ENCODE data around the gene PHAF1. TPM values are rescaled to one million over a fixed set of nuclear protein-coding genes. Genes with fewer than 3 reads are reported as not detected.

The PHAF1 gene
- total and polyA plus RNA-seq, 9 of the 15 experiments (the other 6 are each of a cell fraction or from before 2014, with no cell fraction given), result 5.1 to 25.4 (median 13.8) TPM

GRCh38 chr16:67084345-67085028, 25.3 kb upstream of the PHAF1 start:
- 97% methylated on average over 4 of the region's 4 CpGs for WGBS (ENCODE audit: insufficient coverage, low coverage, missing lambda C conversion rate)
- peaks cover 18% of the 10 kb centered on the region; the same call in 2 of the 3 replicates for H3K36me3 ChIP-seq (ENCODE audit: control insufficient read depth, insufficient read depth, low read length)
- no TSS peak for BruUV-seq (replicated peaks)

GRCh38 chr16:67086822-67087221, 22.9 kb upstream of the PHAF1 start:
- H3K4me3 ChIP-seq, result no peak overlapping the region
- no peaks in the 10 kb centered on the region for H3K27me3 ChIP-seq (ENCODE audit: control insufficient read depth in 2 of 2, insufficient read depth in 2 of 2, low read length in 2 of 2)
- H3K27ac ChIP-seq (ENCODE audit: extremely low read depth, low read depth, low read length), result no peak overlapping the region
- FAIRE-seq (no peak), DNase-seq (ENCODE audit: extremely low read depth in 1 of 4, low spot score in 3 of 4) (no peak), ATAC-seq (no peak)
- peaks cover 0 to 3% of the 10 kb centered on the region in 2 experiments; a peak in 1 of 5 replicates for H3K4me1 ChIP-seq (replicated peaks in 1 of 2; ENCODE audit: control insufficient read depth in 2 of 2, insufficient read depth in 2 of 2, low read length in 2 of 2)
- ChIA-PET CTCF (ENCODE audit: low intra/inter-chr PET ratio) (no interaction called here), POLR2A (interaction anchor here (0.6 to 1.1 kb wide), 4 partner anchors 10 to 1275 kb away, joined by 3 to 5 read pairs (median 3); no protein-coding TSS in a partner anchor)
- intact Hi-C loops (cut with micrococcal nuclease), result no loop called here
- no peaks in the 10 kb centered on the region for H4K20me1 ChIP-seq (replicated peaks; ENCODE audit: control insufficient read depth, insufficient read depth, low read length)
- BruUV-seq (replicated peaks), result no TSS peak
- TF ChIP-seq ZNF75A (CRISPR knock-in tag; IDR thresholded peaks at IDR 0.05) (no peak), KDM2B (CRISPR knock-in tag; IDR thresholded peaks at IDR 0.05) (no peak), FOS (IDR thresholded peaks at IDR 0.05; ENCODE audit: extremely low read depth, insufficient read length) (no peak), KLF16 (IDR thresholded peaks at IDR 0.05) (no peak), CREB5 (CRISPR knock-in tag; IDR thresholded peaks at IDR 0.05) (no peak), ADNP (tag; IDR thresholded peaks at IDR 0.05) (no peak), SMARCE1 (IDR thresholded peaks at IDR 0.05) (no peak), IRF2 (CRISPR knock-in tag; IDR thresholded peaks at IDR 0.05) (no peak)
- H2AFZ ChIP-seq (ENCODE audit: low read depth, low read length), result no peak overlapping the region
- H3K4me2 ChIP-seq (ENCODE audit: insufficient read depth, low read length), result no peak overlapping the region
- no peaks in the 10 kb centered on the region for H3K9me1 ChIP-seq (ENCODE audit: control insufficient read depth, insufficient read depth, low read length)
- in situ Hi-C loops (cut with MboI), result no loop called here
- no peaks in the 10 kb centered on the region for H3K9me3 ChIP-seq (replicated peaks; ENCODE audit: control insufficient read depth, insufficient read depth, low read depth, low read length)
- H3K36me3 ChIP-seq (ENCODE audit: control insufficient read depth, insufficient read depth, low read length), result peaks cover 17% of the 10 kb centered on the region; the same call in 1 of the 3 replicates
- H3K79me2 ChIP-seq (ENCODE audit: control insufficient read depth, insufficient read depth, low read length), result no peaks in the 10 kb centered on the region
- H3K9ac ChIP-seq (ENCODE audit: insufficient read depth in 1 of 2, low read depth in 2 of 2, low read length in 2 of 2), result no peak overlapping the region

More at GRCh38 chr16:67084345-67085028, 25.3 kb upstream of the PHAF1 start:
- in situ Hi-C loops (cut with MboI), result no loop called here
- H3K79me2 ChIP-seq (ENCODE audit: control insufficient read depth, insufficient read depth, low read length), result no peaks in the 10 kb centered on the region
- no peak for ATAC-seq
- no peak overlapping the region for H3K4me2 ChIP-seq (ENCODE audit: insufficient read depth, low read length)
- intact Hi-C loops (cut with micrococcal nuclease), result no loop called here
- ChIA-PET CTCF (ENCODE audit: low intra/inter-chr PET ratio) (no interaction called here), POLR2A (no interaction called here)
- H3K27me3 ChIP-seq (ENCODE audit: control insufficient read depth in 2 of 2, insufficient read depth in 2 of 2, low read length in 2 of 2), result no peaks in the 10 kb centered on the region
- no peak overlapping the region for H2AFZ ChIP-seq (ENCODE audit: low read depth, low read length)
- no peak overlapping the region for H3K4me3 ChIP-seq
- TF ChIP-seq LEF1 (IDR thresholded peaks at IDR 0.05) (no peak), CEBPG (CRISPR knock-in tag; IDR thresholded peaks at IDR 0.05) (no peak), CEBPG (tag; conservative IDR thresholded peaks at IDR 0.05 in 1 of 2, IDR thresholded peaks at IDR 0.05 in 1 of 2) (peak; percentile 15 to 28; a peak in 1 of 4 replicates)
- H3K4me1 ChIP-seq (replicated peaks in 1 of 2; ENCODE audit: control insufficient read depth in 2 of 2, insufficient read depth in 2 of 2, low read length in 2 of 2), result peaks cover 0 to 3% of the 10 kb centered on the region in 2 experiments; a peak in 1 of 5 replicates
- no peak overlapping the region for H3K9ac ChIP-seq (ENCODE audit: insufficient read depth in 1 of 2, low read depth in 2 of 2, low read length in 2 of 2)
- no peaks in the 10 kb centered on the region for H3K9me3 ChIP-seq (replicated peaks; ENCODE audit: control insufficient read depth, insufficient read depth, low read depth, low read length)
- H4K20me1 ChIP-seq (replicated peaks; ENCODE audit: control insufficient read depth, insufficient read depth, low read length), result no peaks in the 10 kb centered on the region
- no peaks in the 10 kb centered on the region for H3K9me1 ChIP-seq (ENCODE audit: control insufficient read depth, insufficient read depth, low read length)
- no peak for DNase-seq (ENCODE audit: extremely low read depth in 1 of 4, low spot score in 3 of 4)
- FAIRE-seq, result no peak
- no peak overlapping the region for H3K27ac ChIP-seq (ENCODE audit: extremely low read depth, low read depth, low read length)

All from K562 (cell line).